A673 (cell line): ENCODE data around the gene SH2D2A. TPM values are rescaled to one million over a fixed set of nuclear protein-coding genes. Genes with fewer than 3 reads are reported as not detected.

Experiments used
- BruUV-seq: library from RNA; stranded (reverse); fragments of 400-500 nt; replicated peaks from 2 replicates; lab custom pipeline; 2021; lab: Mats Ljungman, UMichigan
- CTCF ChIA-PET: fragments of 300-600 bp; sonication (Branson Sonifier 250); formaldehyde crosslinking; loops from one replicate; lab custom pipeline; 2022; ENCODE audit warnings: antibody characterized with exemption; lab: Charles Lee
- POLR2A ChIA-PET: fragments of 300-600 bp; sonication (Branson Sonifier 250); formaldehyde crosslinking; loops from one replicate; lab custom pipeline; 2022; ENCODE audit warnings: antibody characterized with exemption; ENCODE audit not compliant: low non-redundant PET; lab: Charles Lee
- DNase-seq: peaks from one replicate; pipeline ENCODE4 v3.0.0-alpha.2; 2015; ENCODE audit warnings: low spot score
- H3K27ac ChIP-seq: fragments of 200-600 bp; sonication (generic); 2 replicates; pipeline ENCODE4 v1.5.1; 2016; ENCODE audit warnings: mixed run types, low read depth, mild to moderate bottlenecking, mixed read lengths, antibody characterized with exemption, low read length; ENCODE audit not compliant: poor library complexity, severe bottlenecking
- H3K27me3 ChIP-seq: fragments of 200-600 bp; sonication (generic); replicated peaks from 2 replicates; pipeline ENCODE4 v1.6.1; 2017; ENCODE audit warnings: mixed run types, low read depth, mild to moderate bottlenecking, mixed read lengths, antibody characterized with exemption, low read length; ENCODE audit not compliant: insufficient read depth, poor library complexity
- H3K36me3 ChIP-seq: fragments of 200-600 bp; sonication (generic); 2 replicates; pipeline ENCODE4 v1.6.1; 2016; ENCODE audit warnings: mixed run types, mild to moderate bottlenecking, mixed read lengths, antibody characterized with exemption, low read length; ENCODE audit not compliant: insufficient read depth, poor library complexity, severe bottlenecking
- H3K4me1 ChIP-seq: fragments of 200-600 bp; sonication (generic); 2 replicates; pipeline ENCODE4 v1.6.1; 2017; ENCODE audit warnings: mixed run types, mild to moderate bottlenecking, mixed read lengths, antibody characterized with exemption, low read length; ENCODE audit not compliant: insufficient read depth, poor library complexity, severe bottlenecking
- H3K4me3 ChIP-seq: fragments of 200-600 bp; sonication (generic); 2 replicates; pipeline ENCODE4 v1.5.1; 2016; ENCODE audit warnings: low read depth, mixed run types, mild to moderate bottlenecking, mixed read lengths, low read length; ENCODE audit not compliant: poor library complexity, severe bottlenecking
- H3K9me3 ChIP-seq: fragments of 200-600 bp; sonication (generic); 2 replicates; pipeline ENCODE4 v1.6.1; 2016; ENCODE audit warnings: mixed run types, low read depth, mild to moderate bottlenecking, mixed read lengths, antibody characterized with exemption, low read length; ENCODE audit not compliant: poor library complexity, severe bottlenecking
- EZH2 ChIP-seq: fragments of 200-600 bp; sonication (generic); IDR thresholded peaks from 2 replicates; pipeline ENCODE4 v1.6.1; 2017; ENCODE audit warnings: borderline replicate concordance, low read depth, mild to moderate bottlenecking, mixed read lengths, antibody characterized with exemption, low read length; ENCODE audit not compliant: poor library complexity, severe bottlenecking
- intact Hi-C: fragments of 100-400 bp; cut with micrococcal nuclease; formaldehyde crosslinking; loops from one replicate; pipeline ENCODE4 v1.10.0; 2022; ENCODE audit not compliant: unreplicated experiment
- total RNA-seq: library from RNA; stranded (reverse); gene quantifications from 2 replicates; pipeline ENCODE4 v1.2.3, GENCODE V29; 2021
- TF ChIP-seq, protein P1 (sequence below): fragments of 300-800, 200-600 bp; sonication (generic); conservative IDR thresholded peaks from 2 replicates; pipeline ENCODE4 v1.5.1; 2017; ENCODE audit warnings: low read depth, mild to moderate bottlenecking, antibody characterized with exemption, low read length, moderate library complexity, mixed read lengths

The SH2D2A gene
- total RNA-seq, 1 experiment from 2014 or later, result 3.5 TPM

GRCh38 chr1:156846643-156847042 is 30.0 kb upstream of the SH2D2A start:
- no peak overlapping the region for H3K27ac ChIP-seq
- H3K4me1 ChIP-seq, result no peaks in the 10 kb centered on the region
- DNase-seq, result no peak
- intact Hi-C loops, result no loop called here
- no peak overlapping the region for H3K4me3 ChIP-seq
- ChIA-PET CTCF (interaction anchor here (0.6 kb wide), 1 partner anchor 45 kb away, joined by 3 read pairs; no protein-coding TSS in a partner anchor), POLR2A (no interaction called here)
- no peaks in the 10 kb centered on the region for H3K36me3 ChIP-seq
- BruUV-seq, result no TSS peak
- H3K9me3 ChIP-seq, result no peaks in the 10 kb centered on the region
- no peaks in the 10 kb centered on the region for H3K27me3 ChIP-seq
- TF ChIP-seq, protein P1, sequence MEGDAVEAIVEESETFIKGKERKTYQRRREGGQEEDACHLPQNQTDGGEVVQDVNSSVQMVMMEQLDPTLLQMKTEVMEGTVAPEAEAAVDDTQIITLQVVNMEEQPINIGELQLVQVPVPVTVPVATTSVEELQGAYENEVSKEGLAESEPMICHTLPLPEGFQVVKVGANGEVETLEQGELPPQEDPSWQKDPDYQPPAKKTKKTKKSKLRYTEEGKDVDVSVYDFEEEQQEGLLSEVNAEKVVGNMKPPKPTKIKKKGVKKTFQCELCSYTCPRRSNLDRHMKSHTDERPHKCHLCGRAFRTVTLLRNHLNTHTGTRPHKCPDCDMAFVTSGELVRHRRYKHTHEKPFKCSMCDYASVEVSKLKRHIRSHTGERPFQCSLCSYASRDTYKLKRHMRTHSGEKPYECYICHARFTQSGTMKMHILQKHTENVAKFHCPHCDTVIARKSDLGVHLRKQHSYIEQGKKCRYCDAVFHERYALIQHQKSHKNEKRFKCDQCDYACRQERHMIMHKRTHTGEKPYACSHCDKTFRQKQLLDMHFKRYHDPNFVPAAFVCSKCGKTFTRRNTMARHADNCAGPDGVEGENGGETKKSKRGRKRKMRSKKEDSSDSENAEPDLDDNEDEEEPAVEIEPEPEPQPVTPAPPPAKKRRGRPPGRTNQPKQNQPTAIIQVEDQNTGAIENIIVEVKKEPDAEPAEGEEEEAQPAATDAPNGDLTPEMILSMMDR, result no peak
- TF ChIP-seq EZH2, result no peak

DNA sequence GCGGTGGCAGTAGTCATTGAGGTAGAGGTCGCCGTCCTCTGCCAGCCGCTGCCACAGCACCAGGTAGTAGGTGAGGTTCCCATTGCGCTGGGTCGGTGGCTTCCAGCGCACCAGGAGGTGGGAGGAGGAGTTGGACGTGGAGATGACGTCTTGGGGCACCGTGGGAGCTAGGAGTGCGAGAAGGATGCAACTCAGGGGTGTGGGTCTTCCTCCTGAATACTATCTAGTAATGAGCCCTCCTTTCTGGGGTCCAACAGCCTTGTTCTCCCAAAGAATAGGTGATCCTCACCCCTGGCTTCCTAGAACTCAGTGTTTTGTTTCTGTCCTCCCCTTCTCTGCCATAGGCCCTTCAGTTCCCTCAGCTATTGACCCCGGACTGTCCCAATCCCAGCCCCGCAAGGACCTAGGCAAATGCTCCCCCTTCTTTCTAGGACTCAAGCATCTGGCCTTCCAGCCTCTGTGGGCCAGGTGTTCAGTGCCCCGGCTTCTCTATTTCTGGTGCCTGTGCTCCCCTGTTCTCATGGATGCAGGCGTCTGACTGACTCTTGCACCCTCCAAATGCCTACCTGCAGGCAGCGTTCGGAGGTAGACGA is 29.4 kb upstream of the SH2D2A start:
- DNase-seq, result no peak
- CTCF ChIA-PET, result no interaction called here
- Histone ChIP-seq H3K4me3 (no peak overlapping the region), H3K4me1 (no peaks in the 10 kb centered on the region), H3K9me3 (no peaks in the 10 kb centered on the region), H3K27me3 (no peaks in the 10 kb centered on the region), H3K27ac (no peak overlapping the region), H3K36me3 (no peaks in the 10 kb centered on the region)
- TF ChIP-seq EZH2, result no peak
- TF ChIP-seq, protein P1, result no peak
- intact Hi-C loops, result no loop called here
- POLR2A ChIA-PET, result no interaction called here
- no TSS peak for BruUV-seq

DNA sequence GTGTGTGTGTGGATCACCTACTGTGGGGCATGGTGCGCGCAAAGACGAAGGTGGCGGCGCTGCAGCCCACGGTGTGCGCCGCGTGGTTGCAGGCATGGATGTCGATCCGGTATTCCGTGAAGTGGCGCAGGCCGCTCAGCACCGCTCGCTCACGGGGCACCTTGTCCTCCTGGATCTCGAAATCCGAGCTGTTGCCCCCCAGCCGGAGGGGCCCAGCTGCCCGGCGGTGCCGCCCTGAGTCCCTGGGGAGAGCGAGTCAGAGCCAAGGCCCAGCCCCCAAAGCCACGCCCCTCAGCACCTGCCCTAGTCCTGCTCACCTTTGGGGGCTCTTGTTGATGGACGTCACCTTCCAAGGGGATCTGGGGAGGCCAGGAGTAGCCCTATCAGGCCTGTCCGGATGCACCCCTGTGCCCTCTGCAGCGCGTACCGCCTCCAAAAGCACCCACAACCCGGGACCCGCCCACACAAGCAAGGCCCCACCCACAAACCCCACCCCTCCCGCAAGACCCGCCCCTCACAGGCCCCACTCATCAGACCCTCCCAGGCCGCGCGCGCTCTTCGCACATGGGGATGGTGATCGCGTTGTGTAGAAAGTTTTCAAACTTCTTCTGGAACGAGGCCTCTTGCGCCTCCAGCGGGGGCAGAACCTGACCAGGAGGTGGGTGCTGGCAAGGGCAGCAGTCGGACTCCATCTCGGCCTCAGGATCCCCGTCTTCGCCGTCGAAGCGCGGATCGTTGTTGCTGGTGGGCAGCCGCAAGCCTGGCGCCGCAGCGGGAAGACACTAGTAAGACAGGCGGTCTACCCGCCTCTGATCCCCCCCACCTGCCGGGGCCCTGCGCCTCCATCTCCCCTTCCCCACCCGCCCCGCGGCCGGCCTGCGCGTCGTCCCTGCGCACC is 28.7 kb upstream of the SH2D2A start:
- H3K27me3 ChIP-seq, result no peaks in the 10 kb centered on the region
- POLR2A ChIA-PET, result no interaction called here
- H3K27ac ChIP-seq, result no peak overlapping the region
- no peak for TF ChIP-seq EZH2
- TF ChIP-seq, protein P1, result no peak
- H3K4me1 ChIP-seq, result no peaks in the 10 kb centered on the region
- no peaks in the 10 kb centered on the region for H3K9me3 ChIP-seq
- BruUV-seq, result no TSS peak
- no peaks in the 10 kb centered on the region for H3K36me3 ChIP-seq
- DNase-seq, result peak; percentile 30
- CTCF ChIA-PET, result no interaction called here
- H3K4me3 ChIP-seq, result peak overlapping the region; percentile 36
- intact Hi-C loops, result no loop called here
